Fibroblast of lung (primary cell): ENCODE measurements around the gene PROK1. TPM values are rescaled to one million over a fixed set of nuclear protein-coding genes. Genes with fewer than 3 reads are reported as not detected.

Experiments used
- DNase-seq, 2 donors: peaks; one replicate each; pipeline versions ENCODE4 v3.0.0 to v3.0.0-alpha.2; 2010; ENCODE audit warnings: low read depth in 2 of 2
- H2AFZ ChIP-seq: 2 replicates; pipeline ENCODE4 v1.5.1; 2012; ENCODE audit warnings: low read length, control low read depth, inconsistent platforms
- H3K27ac ChIP-seq: 2 replicates; pipeline ENCODE4 v1.5.1; 2011; ENCODE audit warnings: low read length, control low read depth; ENCODE audit not compliant: insufficient read depth
- H3K27me3 ChIP-seq: 2 replicates; pipeline ENCODE4 v1.5.1; 2011; ENCODE audit warnings: mild to moderate bottlenecking, low read length; ENCODE audit not compliant: control insufficient read depth, insufficient read depth
- H3K36me3 ChIP-seq: 2 replicates; pipeline ENCODE4 v1.5.1; 2011; ENCODE audit warnings: low read length; ENCODE audit not compliant: control insufficient read depth, insufficient read depth
- H3K4me1 ChIP-seq: 2 replicates; pipeline ENCODE4 v1.5.1; 2011; ENCODE audit warnings: low read length; ENCODE audit not compliant: control insufficient read depth, insufficient read depth; ENCODE audit errors: extremely low read depth
- H3K4me2 ChIP-seq: 2 replicates; pipeline ENCODE4 v1.5.1; 2011; ENCODE audit warnings: low read length, control low read depth; ENCODE audit not compliant: insufficient read depth; ENCODE audit errors: extremely low read depth
- H3K4me3 ChIP-seq, 4 experiments: fragments of 200-600 bp in 1 of 4; sonication (generic) in 1 of 4; replicated peaks in 1 of 4; 2 replicates each; pipeline ENCODE4 v1.5.1; 2011 to 2016; ENCODE audit warnings: low read length in 4 of 4, low read depth in 3 of 4, mild to moderate bottlenecking in 3 of 4, control low read depth in 2 of 4, inconsistent platforms in 1 of 4, mixed read lengths in 1 of 4; ENCODE audit not compliant: insufficient read depth in 1 of 4; ENCODE audit errors: control extremely low read depth in 1 of 4
- H3K79me2 ChIP-seq: 2 replicates; pipeline ENCODE4 v1.5.1; 2012; ENCODE audit warnings: mild to moderate bottlenecking, low read length, inconsistent platforms; ENCODE audit not compliant: control insufficient read depth, insufficient read depth
- H3K9ac ChIP-seq: 2 replicates; pipeline ENCODE4 v1.5.1; 2011; ENCODE audit warnings: mild to moderate bottlenecking, low read length, control low read depth; ENCODE audit not compliant: insufficient read depth
- H3K9me3 ChIP-seq: 2 replicates; pipeline ENCODE4 v1.5.1; 2012; ENCODE audit warnings: low read depth, low read length; ENCODE audit not compliant: control insufficient read depth, insufficient read depth
- H4K20me1 ChIP-seq: 2 replicates; pipeline ENCODE4 v1.5.1; 2011; ENCODE audit warnings: low read length; ENCODE audit not compliant: control insufficient read depth, insufficient read depth; ENCODE audit errors: extremely low read depth
- EZH2 ChIP-seq: IDR thresholded peaks from 2 replicates; pipeline ENCODE4 v1.5.1; 2012; ENCODE audit warnings: low read length, control low read depth, mild to moderate bottlenecking; ENCODE audit errors: missing control alignments
- polyA plus RNA-seq, 2 donors: library from polyadenylated mRNA; depleted of rRNA in 1 of 2; stranded (reverse) in 1 of 2; unstranded in 1 of 2; fragments of >200 nt; gene quantifications; 2 replicates each; pipeline ENCODE4 v1.2.1, GENCODE V29; 2011 to 2012; ENCODE audit warnings: missing spikeins in 1 of 2
- total RNA-seq: library from RNA; depleted of rRNA; stranded (reverse); fragments of >200 nt; gene quantifications from 2 replicates; pipeline ENCODE4 v1.2.1, GENCODE V29; 2014
- TF ChIP-seq, protein P1 (sequence below), 2 donors: IDR thresholded peaks in 1 of 2; conservative IDR thresholded peaks in 1 of 2; 1 replicate in 1 of 2; 2 replicates in 1 of 2; pipeline ENCODE4 v1.5.1; 2011 to 2012; ENCODE audit warnings: low read length in 2 of 2, control low read depth in 1 of 2, inconsistent platforms in 1 of 2, low read depth in 1 of 2, mild to moderate bottlenecking in 1 of 2

PROK1 gene
- total and polyA plus RNA-seq, 2 donors (not counting 1 experiment from before 2014, with no cell fraction given) = not detected

- H3K4me3 ChIP-seq = no peak overlapping the region
- no peaks in the 10 kb centered on the region for H3K36me3 ChIP-seq
- no peak overlapping the region for H3K4me2 ChIP-seq
- no peaks in the 10 kb centered on the region for H3K9me3 ChIP-seq
- no peak overlapping the region for H3K9ac ChIP-seq
- no peaks in the 10 kb centered on the region for H3K4me1 ChIP-seq
- TF ChIP-seq EZH2 = no peak
- TF ChIP-seq, protein P1, sequence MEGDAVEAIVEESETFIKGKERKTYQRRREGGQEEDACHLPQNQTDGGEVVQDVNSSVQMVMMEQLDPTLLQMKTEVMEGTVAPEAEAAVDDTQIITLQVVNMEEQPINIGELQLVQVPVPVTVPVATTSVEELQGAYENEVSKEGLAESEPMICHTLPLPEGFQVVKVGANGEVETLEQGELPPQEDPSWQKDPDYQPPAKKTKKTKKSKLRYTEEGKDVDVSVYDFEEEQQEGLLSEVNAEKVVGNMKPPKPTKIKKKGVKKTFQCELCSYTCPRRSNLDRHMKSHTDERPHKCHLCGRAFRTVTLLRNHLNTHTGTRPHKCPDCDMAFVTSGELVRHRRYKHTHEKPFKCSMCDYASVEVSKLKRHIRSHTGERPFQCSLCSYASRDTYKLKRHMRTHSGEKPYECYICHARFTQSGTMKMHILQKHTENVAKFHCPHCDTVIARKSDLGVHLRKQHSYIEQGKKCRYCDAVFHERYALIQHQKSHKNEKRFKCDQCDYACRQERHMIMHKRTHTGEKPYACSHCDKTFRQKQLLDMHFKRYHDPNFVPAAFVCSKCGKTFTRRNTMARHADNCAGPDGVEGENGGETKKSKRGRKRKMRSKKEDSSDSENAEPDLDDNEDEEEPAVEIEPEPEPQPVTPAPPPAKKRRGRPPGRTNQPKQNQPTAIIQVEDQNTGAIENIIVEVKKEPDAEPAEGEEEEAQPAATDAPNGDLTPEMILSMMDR (conservative IDR thresholded peaks at IDR 0.05 in 1 of 2, IDR thresholded peaks at IDR 0.05 in 1 of 2; ENCODE audit: low read depth in 1 of 2, low read length in 2 of 2) = no peak
- no peaks in the 10 kb centered on the region for H3K79me2 ChIP-seq
- no peaks in the 10 kb centered on the region for H4K20me1 ChIP-seq
- peaks cover 4% of the 10 kb centered on the region for H3K27me3 ChIP-seq
- H3K27ac ChIP-seq = no peak overlapping the region
- no peak for DNase-seq
- H2AFZ ChIP-seq = no peak overlapping the region
Observed at GRCh38 chr1:110506541-110506940, 55.6 kb downstream of the PROK1 start.

Other genes with a start within 250 kb of the PROK1 start
- 0.51 and 0.66 TPM in 2 replicates for gene KCNC4, start 240.8 kb upstream of the PROK1 start, total RNA-seq
- gene KCNC4, start 240.8 kb upstream of the PROK1 start, polyA plus RNA-seq = 0.76 and 1.6 TPM in 2 replicates
- gene RBM15, start 111.8 kb upstream of the PROK1 start, total RNA-seq = 25.9 and 26.5 TPM in 2 replicates
- 8.4 and 10.7 TPM in 2 replicates for gene RBM15, start 111.8 kb upstream of the PROK1 start, polyA plus RNA-seq
- 42.6 and 64.4 TPM in 2 replicates for gene SLC16A4, start 60.1 kb upstream of the PROK1 start, total RNA-seq
- 32.8 and 91.9 TPM in 2 replicates for gene SLC16A4, start 60.1 kb upstream of the PROK1 start, polyA plus RNA-seq
- gene LAMTOR5, start 43.5 kb upstream of the PROK1 start, total RNA-seq = 50.3 and 70.4 TPM in 2 replicates
- 310 and 317 TPM in 2 replicates for gene LAMTOR5, start 43.5 kb upstream of the PROK1 start, polyA plus RNA-seq
- gene KCNA10, start 68.0 kb downstream of the PROK1 start, total RNA-seq = not detected in 2 replicates
- not detected in 2 replicates for gene KCNA10, start 68.0 kb downstream of the PROK1 start, polyA plus RNA-seq
- under 0.01 and 0.17 TPM in 2 replicates for gene KCNA2, start 155.2 kb downstream of the PROK1 start, total RNA-seq
- gene KCNA2, start 155.2 kb downstream of the PROK1 start, polyA plus RNA-seq = not detected in 2 replicates
- gene KCNA3, start 223.8 kb downstream of the PROK1 start, total RNA-seq = 3.3 and 5.6 TPM in 2 replicates
- gene KCNA3, start 223.8 kb downstream of the PROK1 start, polyA plus RNA-seq = 2.7 and 4.6 TPM in 2 replicates